K562 (cell line): ENCODE data around the gene SLC25A21. TPM values are rescaled to one million over a fixed set of nuclear protein-coding genes. Genes with fewer than 3 reads are reported as not detected.

Source experiments
- ATAC-seq: fragments of 200-7000 bp; cut with Tn5 transposase; 3 replicates; pipeline ENCODE4 v1.9.1; 2020; ENCODE audit warnings: moderate library complexity
- BruUV-seq: library from RNA; stranded (reverse); fragments of 400-500 nt; replicated peaks from 2 replicates; lab custom pipeline; 2021; lab: Mats Ljungman, UMichigan
- CTCF ChIA-PET: fragments of 300-600 bp; formaldehyde crosslinking; extraction: SDS; loops from one replicate; lab custom pipeline; 2021; ENCODE audit warnings: low intra/inter-chr PET ratio; lab: Yijun Ruan, JAX
- POLR2A ChIA-PET: fragments of 300-600, 350-650 bp; sonication (Branson Sonifier 250); formaldehyde crosslinking; extraction: SDS; loops from one replicate; lab custom pipeline; 2021; ENCODE audit warnings: antibody characterized with exemption, inconsistent platforms; lab: Yijun Ruan, JAX
- DNase-seq, 4 experiments: peaks; one replicate each; pipeline versions ENCODE4 v3.0.0 to v3.0.0-alpha.2; 2011 to 2018; ENCODE audit warnings: low spot score in 3 of 4, mixed read lengths in 3 of 4; ENCODE audit errors: extremely low read depth in 1 of 4
- FAIRE-seq: peaks from 2 replicates; lab custom pipeline; 2011; peaks lifted over from hg19 to GRCh38; lab: Jason Lieb, UNC
- H2AFZ ChIP-seq: 2 replicates; pipeline ENCODE4 v1.6.0; 2011; ENCODE audit warnings: low read depth, low read length, control low read depth, inconsistent platforms
- H3K27ac ChIP-seq: fragments of 200-600 bp; 3 replicates; pipeline ENCODE4 v1.8.0; 2011; ENCODE audit warnings: low read depth, mild to moderate bottlenecking, control low read depth, inconsistent platforms, low read length, moderate library complexity, mixed read lengths; ENCODE audit errors: extremely low read depth
- H3K27me3 ChIP-seq, 2 experiments: fragments of 300-600 bp in 1 of 2; 2 replicates in 1 of 2; 3 replicates in 1 of 2; pipeline versions ENCODE4 v1.6.0 to v1.8.0; 2011; ENCODE audit warnings: inconsistent platforms in 2 of 2, low read length in 2 of 2, mild to moderate bottlenecking in 1 of 2, mixed read lengths in 1 of 2, moderate library complexity in 1 of 2; ENCODE audit not compliant: control insufficient read depth in 2 of 2, insufficient read depth in 2 of 2
- H3K36me3 ChIP-seq: fragments of 300-600 bp; 3 replicates; pipeline ENCODE4 v1.8.0; 2011; ENCODE audit warnings: mild to moderate bottlenecking, low read length, inconsistent platforms; ENCODE audit not compliant: control insufficient read depth, insufficient read depth
- H3K4me1 ChIP-seq, 2 experiments: fragments of 200-600 bp in 1 of 2; replicated peaks in 1 of 2; 2 replicates in 1 of 2; 3 replicates in 1 of 2; pipeline versions ENCODE4 v1.5.1 to v1.8.0; 2011; ENCODE audit warnings: inconsistent platforms in 2 of 2, low read length in 2 of 2, mild to moderate bottlenecking in 1 of 2, mixed read lengths in 1 of 2, moderate library complexity in 1 of 2; ENCODE audit not compliant: control insufficient read depth in 2 of 2, insufficient read depth in 2 of 2
- H3K4me2 ChIP-seq: 2 replicates; pipeline ENCODE4 v1.6.1; 2011; ENCODE audit warnings: low read length, control low read depth, inconsistent platforms, mixed read lengths; ENCODE audit not compliant: insufficient read depth
- H3K4me3 ChIP-seq: fragments of 200-600 bp; sonication (generic), shearing (Covaris generic); 2 replicates; pipeline ENCODE4 v1.5.1; 2016; ENCODE audit warnings: control low read depth, inconsistent platforms
- H3K79me2 ChIP-seq: fragments of 200-600 bp; 3 replicates; pipeline ENCODE4 v1.8.0; 2011; ENCODE audit warnings: low read length, inconsistent platforms; ENCODE audit not compliant: control insufficient read depth, insufficient read depth
- H3K9ac ChIP-seq, 2 experiments: 2 replicates each; pipeline versions ENCODE4 v1.6.0 to v1.6.1; 2011; ENCODE audit warnings: low read depth in 2 of 2, low read length in 2 of 2, control low read depth in 1 of 2, inconsistent platforms in 1 of 2, mild to moderate bottlenecking in 1 of 2, mixed read lengths in 1 of 2; ENCODE audit not compliant: insufficient read depth in 1 of 2
- H3K9me1 ChIP-seq: one replicate; pipeline ENCODE4 v1.6.0; 2011; ENCODE audit warnings: inconsistent platforms, mild to moderate bottlenecking, low read length, moderate library complexity; ENCODE audit not compliant: control insufficient read depth, insufficient read depth
- H3K9me3 ChIP-seq: replicated peaks from 2 replicates; pipeline ENCODE4 v1.5.1; 2011; ENCODE audit warnings: low read depth, low read length, inconsistent platforms; ENCODE audit not compliant: control insufficient read depth, insufficient read depth
- H4K20me1 ChIP-seq: replicated peaks from 2 replicates; pipeline ENCODE4 v1.6.1; 2011; ENCODE audit warnings: low read length, inconsistent platforms, mixed read lengths; ENCODE audit not compliant: control insufficient read depth, insufficient read depth
- BRCA1 ChIP-seq, 2 experiments: fragments of 450-650 bp in 1 of 2; sonication (generic) in 1 of 2; formaldehyde crosslinking in 1 of 2; IDR thresholded peaks; 2 replicates each; pipeline versions ENCODE4 v1.5.0 to v1.6.1; 2017 to 2020; ENCODE audit warnings: mild to moderate bottlenecking in 1 of 2, missing genetic modification reagents in 1 of 2
- C11orf30 ChIP-seq: fragments of 450-650 bp; IDR thresholded peaks from 2 replicates; pipeline ENCODE4 v1.6.1; 2016; ENCODE audit warnings: low read depth, mild to moderate bottlenecking
- CREB3 ChIP-seq: fragments of 450-650 bp; conservative IDR thresholded peaks from 2 replicates; pipeline ENCODE4 v1.6.1; 2016; ENCODE audit warnings: missing genetic modification characterization, low read depth, mild to moderate bottlenecking, missing compliant biosample characterization, moderate library complexity
- ZNF274 ChIP-seq: IDR thresholded peaks from 2 replicates; pipeline ENCODE4 v1.6.1; 2011; ENCODE audit warnings: low read depth, mild to moderate bottlenecking, low read length, moderate library complexity, borderline replicate concordance
- ZNF449 ChIP-seq: fragments of 250-450 bp; sonication (Bioruptor Pico); IDR thresholded peaks from 2 replicates; pipeline ENCODE4 v1.8.0; 2022; ENCODE audit warnings: moderate library complexity, mild to moderate bottlenecking, inconsistent platforms
- ZNF592 ChIP-seq: fragments of 450-650 bp; IDR thresholded peaks from 2 replicates; pipeline ENCODE4 v1.6.1; 2017; ENCODE audit warnings: antibody characterized with exemption, mild to moderate bottlenecking
- WGBS: fragments of 100-300 bp; shearing (Covaris generic); methylation state at CpG from one replicate; pipeline ENCODE4 v1.1.6; 2016; ENCODE audit warnings: low coverage, mixed read lengths; ENCODE audit not compliant: insufficient coverage; ENCODE audit errors: missing lambda C conversion rate; 5-methylcytosine and 5-hydroxymethylcytosine counted together
- in situ Hi-C: fragments of 300-500 bp; cut with MboI; formaldehyde crosslinking; loops from 4 replicates; pipeline ENCODE4 v1.15.0; 2018; ENCODE audit warnings: inconsistent platforms, mixed read lengths
- intact Hi-C: fragments of 100-400 bp; cut with micrococcal nuclease; formaldehyde crosslinking; loops from 2 replicates; pipeline ENCODE4 v1.14.2; 2022
- polyA plus RNA-seq, 8 experiments: library from polyadenylated mRNA; depleted of rRNA in 4 of 8; stranded (reverse) in 5 of 8; unstranded in 3 of 8; fragments of >200 nt; fragmentation: Nextera tagmentation in 2 of 8; fragmentation: Illumina TruSeq in 1 of 8; extraction: Ambion mirVana in 2 of 8; extraction: Trizol in 1 of 8; gene quantifications; 2 replicates each; pipeline versions ENCODE4 v1.2.1 to v1.2.3, GENCODE V29; 2011 to 2014; ENCODE audit warnings: inconsistent platforms in 1 of 8, missing spikeins in 1 of 8
- total RNA-seq, 7 experiments: library from RNA; depleted of rRNA in 6 of 7; stranded (reverse); fragments of >200 nt in 6 of 7; fragmentation: Illumina TruSeq in 2 of 7; extraction: Trizol in 2 of 7; gene quantifications; 2 replicates each; pipeline versions ENCODE4 v1.2.1 to v1.2.3, GENCODE V29; 2011 to 2021; ENCODE audit warnings: low replicate concordance in 1 of 7

Gene SLC25A21
- total and polyA plus RNA-seq, 9 of the 15 experiments (the other 6 are each of a cell fraction or from before 2014, with no cell fraction given): 15.2 to 46.7 (median 28.7) TPM

- ChIA-PET POLR2A (interaction anchor here (0.6 kb wide), 1 partner anchor 107 kb away, joined by 3 read pairs; no protein-coding TSS in a partner anchor), CTCF (no interaction called here)
- in situ Hi-C loops (no loop called here), intact Hi-C loops (no loop called here)
- Histone ChIP-seq H3K4me2 (no peak overlapping the region), H3K4me3 (no peak overlapping the region), H3K36me3 (peaks cover 2% of the 10 kb centered on the region; the same call in 1 of the 3 replicates), H3K9me1 (no peaks in the 10 kb centered on the region), H3K9me3 (no peaks in the 10 kb centered on the region; the same call in 1 of the 2 replicates), H3K27me3 (no peaks in the 10 kb centered on the region; a peak in 1 of 5 replicates), H2AFZ (no peak overlapping the region), H3K79me2 (peaks cover 6% of the 10 kb centered on the region; the same call in 2 of the 3 replicates), H3K9ac (no peak overlapping the region), H3K4me1 (peaks cover 0 to 21% of the 10 kb centered on the region in 2 experiments; a peak in 2 of 5 replicates), H3K27ac (no peak overlapping the region), H4K20me1 (no peaks in the 10 kb centered on the region)
- BruUV-seq: no TSS peak
- no peak for DNase-seq
- ATAC-seq: no peak
- no peak for TF ChIP-seq ZNF592
- TF ChIP-seq ZNF449 (CRISPR knock-in tag): no peak
- no peak for TF ChIP-seq ZNF274
- TF ChIP-seq C11orf30: no peak
- no peak for TF ChIP-seq BRCA1 (IDR thresholded peaks at IDR 0.05)
- TF ChIP-seq BRCA1 (CRISPR knock-in tag; IDR thresholded peaks at IDR 0.05): no peak
- TF ChIP-seq CREB3: no peak
- no peak for FAIRE-seq
- 32% methylated on average over 10 of the region's 55 CpGs for WGBS
Observed at GRCh38 chr14:36658123-36659009, 514.0 kb downstream of the SLC25A21 start.
